Measurements from ENCODE around the gene HRG.

DNA sequence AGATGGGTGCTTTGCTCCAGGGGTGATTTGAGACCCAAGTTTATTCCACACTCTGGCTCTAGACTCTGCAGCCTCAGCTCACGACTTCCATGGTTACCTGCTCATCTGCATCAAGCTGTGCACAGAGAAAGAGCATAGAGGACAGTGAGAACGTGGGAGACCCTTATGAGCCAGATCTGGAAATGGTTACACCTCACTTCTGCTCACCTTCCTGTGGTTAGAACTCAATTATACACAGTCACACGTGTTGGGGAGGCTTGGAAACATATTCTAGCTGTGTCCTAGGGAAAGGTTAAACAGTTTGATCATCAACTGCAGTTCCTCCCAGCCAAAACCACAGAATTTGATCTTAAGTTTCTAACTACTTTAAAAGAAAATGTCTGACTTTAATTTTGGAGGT is 23.8 kb upstream of the HRG start:
- TF ChIP-seq CTCF (IDR thresholded peaks at IDR 0.05) (no peak), POLR2A (IDR thresholded peaks at IDR 0.05) (no peak)

All from esophagus squamous epithelium (tissue), 4 donors.